Upper lobe of left lung (tissue), 6 donors: ENCODE data around the gene CYP2J2. TPM values are rescaled to one million over a fixed set of nuclear protein-coding genes. Genes with fewer than 3 reads are reported as not detected.
A peak's percentile ranks its signal among the peaks of the same experiment; 100 is the strongest.
"Not testable (repeated sequence)": the region's sequence is repeated elsewhere in the genome, so short reads cannot be mapped to it uniquely, and the experiment has no call there.

ENCODE experiments used
- ATAC-seq, 2 donors: fragments of 200-7000 bp; cut with Tn5 transposase; one replicate each; pipeline ENCODE4 v1.9.1; 2022; ENCODE audit warnings: mild to moderate bottlenecking in 2 of 2, moderate library complexity in 2 of 2; ENCODE audit not compliant: low FRiP score in 2 of 2
- DNase-seq, 2 donors: peaks; one replicate each; pipeline ENCODE4 v3.0.0-alpha.2; 2019 to 2020
- H3K27ac ChIP-seq, 4 donors: fragments of 200-600 bp; sonication (generic); one replicate each; pipeline ENCODE4 v1.5.1; 2016 to 2019
- H3K27me3 ChIP-seq, 4 donors: fragments of 200-600 bp; sonication (generic); one replicate each; pipeline ENCODE4 v1.5.1; 2017 to 2019
- H3K36me3 ChIP-seq, 4 donors: fragments of 200-600 bp; sonication (generic); one replicate each; pipeline ENCODE4 v1.5.1; 2016 to 2019
- H3K4me1 ChIP-seq, 4 donors: fragments of 200-600 bp; sonication (generic); one replicate each; pipeline ENCODE4 v1.5.1; 2018 to 2019
- H3K4me3 ChIP-seq, 4 donors: fragments of 200-600 bp; sonication (generic); one replicate each; pipeline ENCODE4 v1.5.1; 2017 to 2019; ENCODE audit warnings: mild to moderate bottlenecking in 2 of 4, moderate library complexity in 1 of 4
- H3K9me3 ChIP-seq, 4 donors: fragments of 200-600 bp; sonication (generic); one replicate each; pipeline ENCODE4 v1.5.1; 2018 to 2019
- CTCF ChIP-seq, 6 experiments: fragments of 450-650 bp in 4 of 6; fragments of 200-600 bp in 2 of 6; sonication (generic) in 2 of 6; IDR thresholded peaks; one replicate each; pipeline ENCODE4 v1.5.1; 2016 to 2019; ENCODE audit warnings: antibody characterized with exemption in 6 of 6
- EP300 ChIP-seq, 4 donors: sonication (generic); formaldehyde crosslinking; IDR thresholded peaks; one replicate each; pipeline ENCODE4 v1.5.1; 2017; ENCODE audit warnings: antibody characterized with exemption in 4 of 4, control low read depth in 2 of 4
- POLR2A ChIP-seq, 4 donors: fragments of 450-650 bp; IDR thresholded peaks; one replicate each; pipeline ENCODE4 v1.5.1; 2016 to 2017; ENCODE audit warnings: antibody characterized with exemption in 4 of 4, mild to moderate bottlenecking in 2 of 4
- POLR2AphosphoS5 ChIP-seq, 2 donors: sonication (generic); formaldehyde crosslinking; IDR thresholded peaks; one replicate each; pipeline ENCODE4 v1.5.1; 2017; ENCODE audit warnings: antibody characterized with exemption in 2 of 2
- WGBS, 2 donors: methylation state at CpG; one replicate each; pipeline ENCODE4 v1.1.5; 2017 to 2018; 5-methylcytosine and 5-hydroxymethylcytosine counted together
- total RNA-seq, 6 donors: library from RNA; depleted of rRNA in 4 of 6; stranded (reverse); fragments of >200 nt in 4 of 6; gene quantifications; one replicate each; pipeline versions ENCODE4 v1.1.0 to v1.2.1, GENCODE V29; 2016 to 2021
- donor health status: DM: no; HTN: no; CAD: no; lungs with moderate emphysema.
- donor health status: DM: no; HTN: yes; CAD: no; lungs with severe emphysema.

CYP2J2 gene
- total RNA-seq, 6 donors from 2014 or later = 1.4 to 13.1 (median 1.8) TPM

- Histone ChIP-seq H3K4me3 (no peak overlapping the region), H3K9me3 (peaks cover 0 to 2% (median 0%) of the 10 kb centered on the region in 4 donors), H3K4me1 (no peaks in the 10 kb centered on the region), H3K27me3 (no peaks in the 10 kb centered on the region), H3K27ac (no peak overlapping the region), H3K36me3 (no peaks in the 10 kb centered on the region)
- WGBS, 2 donors = 85 to 87% methylated on average over 3 of the region's 3 CpGs
- TF ChIP-seq POLR2A (IDR thresholded peaks at IDR 0.05) (no peak), CTCF (IDR thresholded peaks at IDR 0.05) (no peak), POLR2AphosphoS5 (IDR thresholded peaks at IDR 0.05) (no peak), EP300 (IDR thresholded peaks at IDR 0.05) (no peak)
- ATAC-seq = no peak
- no peak for DNase-seq
These were observed 11.2 kb upstream of the CYP2J2 start for GRCh38 chr1:59937636-59938210.

GRCh38 chr1:59936358-59936821, 9.8 kb upstream of the CYP2J2 start:
- WGBS, 2 donors = 82 to 86% methylated on average over 5 of the region's 5 CpGs
- no peaks in the 10 kb centered on the region for H3K4me1 ChIP-seq
- H3K27me3 ChIP-seq = no peaks in the 10 kb centered on the region
- H3K36me3 ChIP-seq = no peaks in the 10 kb centered on the region
- no peak for TF ChIP-seq POLR2A (IDR thresholded peaks at IDR 0.05)
- no peak for TF ChIP-seq CTCF (IDR thresholded peaks at IDR 0.05)
- no peak for TF ChIP-seq POLR2AphosphoS5 (IDR thresholded peaks at IDR 0.05)
- TF ChIP-seq EP300 (IDR thresholded peaks at IDR 0.05) = no peak
- no peak overlapping the region for H3K27ac ChIP-seq
- H3K9me3 ChIP-seq = peaks cover 0 to 2% (median 0%) of the 10 kb centered on the region in 4 donors
- no peak for DNase-seq
- ATAC-seq = no peak
- no peak overlapping the region for H3K4me3 ChIP-seq

- Histone ChIP-seq H3K4me1 (peaks cover 9 to 12% (median 10%) of the 10 kb centered on the region in 4 donors), H3K9me3 (peaks cover 5 to 8% (median 7%) of the 10 kb centered on the region in 4 donors), H3K4me3 (no peak overlapping the region), H3K36me3 (no peaks in the 10 kb centered on the region), H3K27ac (no peak overlapping the region), H3K27me3 (peaks cover 0 to 2% (median 0%) of the 10 kb centered on the region in 4 donors)
- 77% methylated on average over 1 of the region's 1 CpG for WGBS, 2 donors
- TF ChIP-seq EP300 (IDR thresholded peaks at IDR 0.05) (no peak), POLR2AphosphoS5 (IDR thresholded peaks at IDR 0.05) (no peak), CTCF (IDR thresholded peaks at IDR 0.05) (no peak), POLR2A (IDR thresholded peaks at IDR 0.05) (no peak)
- DNase-seq = no peak
- ATAC-seq = no peak
These were observed 2.4 kb upstream of the CYP2J2 start for GRCh38 chr1:59928996-59929395.

GRCh38 chr1:59927213-59927612, 640 bp upstream of the CYP2J2 start:
- TF ChIP-seq EP300 (IDR thresholded peaks at IDR 0.05) (no peak), POLR2AphosphoS5 (IDR thresholded peaks at IDR 0.05) (no peak), POLR2A (IDR thresholded peaks at IDR 0.05) (no peak), CTCF (IDR thresholded peaks at IDR 0.05) (no peak)
- WGBS, 2 donors = 29 to 48% methylated on average over 2 of the region's 2 CpGs
- H3K27me3 ChIP-seq = peaks cover 0 to 2% (median 0%) of the 10 kb centered on the region in 4 donors
- no peak overlapping the region for H3K4me3 ChIP-seq
- peaks cover 5 to 12% (median 8%) of the 10 kb centered on the region in 4 donors for H3K9me3 ChIP-seq
- peaks cover 9 to 12% (median 10%) of the 10 kb centered on the region in 4 donors for H3K4me1 ChIP-seq
- H3K36me3 ChIP-seq = no peaks in the 10 kb centered on the region
- DNase-seq (no peak), ATAC-seq (peak in 1 of 2 donors; percentile 15)
- no peak overlapping the region for H3K27ac ChIP-seq

- ATAC-seq = no peak
- TF ChIP-seq POLR2AphosphoS5 (IDR thresholded peaks at IDR 0.05) (no peak), CTCF (IDR thresholded peaks at IDR 0.05) (no peak), POLR2A (IDR thresholded peaks at IDR 0.05) (no peak), EP300 (IDR thresholded peaks at IDR 0.05) (no peak)
- peaks cover 9 to 12% (median 10%) of the 10 kb centered on the region in 4 donors for H3K4me1 ChIP-seq
- H3K27me3 ChIP-seq = peaks cover 0 to 2% (median 0%) of the 10 kb centered on the region in 4 donors
- H3K4me3 ChIP-seq = no peak overlapping the region
- H3K27ac ChIP-seq = no peak overlapping the region
- DNase-seq = no peak
- peaks cover 5 to 12% (median 8%) of the 10 kb centered on the region in 4 donors for H3K9me3 ChIP-seq
- H3K36me3 ChIP-seq = no peaks in the 10 kb centered on the region
These were observed 1.9 kb downstream of the CYP2J2 start for GRCh38 chr1:59924653-59925052.

GRCh38 chr1:59921258-59921899, 5.2 kb downstream of the CYP2J2 start:
- not testable (repeated sequence) for H3K4me1 ChIP-seq, H3K27me3 ChIP-seq, H3K36me3 ChIP-seq, H3K27ac ChIP-seq, DNase-seq, H3K4me3 ChIP-seq, ATAC-seq
- WGBS, 2 donors = 75% methylated on average over 6 of the region's 6 CpGs
- H3K9me3 ChIP-seq = peaks cover 5 to 12% (median 8%) of the 10 kb centered on the region in 4 donors
